Sigmoid colon (tissue), 4 donors: ENCODE results near the gene CCT3.

Experiments used
- EP300 ChIP-seq, 4 donors: sonication (generic); formaldehyde crosslinking; IDR thresholded peaks; one replicate each; pipeline ENCODE4 v1.6.1; 2017; ENCODE audit warnings: antibody characterized with exemption in 4 of 4
- POLR2AphosphoS5 ChIP-seq, 4 donors: sonication (generic); formaldehyde crosslinking; IDR thresholded peaks; one replicate each; pipeline ENCODE4 v1.6.1; 2017; ENCODE audit warnings: antibody characterized with exemption in 4 of 4
- TF ChIP-seq, protein P1 (sequence below), 4 experiments: fragments of 450-650 bp in 3 of 4; fragments of 200-600 bp in 1 of 4; IDR thresholded peaks; one replicate each; pipeline ENCODE4 v1.5.1; 2016 to 2019; ENCODE audit warnings: antibody characterized with exemption in 4 of 4, mild to moderate bottlenecking in 3 of 4, moderate library complexity in 2 of 4

DNA sequence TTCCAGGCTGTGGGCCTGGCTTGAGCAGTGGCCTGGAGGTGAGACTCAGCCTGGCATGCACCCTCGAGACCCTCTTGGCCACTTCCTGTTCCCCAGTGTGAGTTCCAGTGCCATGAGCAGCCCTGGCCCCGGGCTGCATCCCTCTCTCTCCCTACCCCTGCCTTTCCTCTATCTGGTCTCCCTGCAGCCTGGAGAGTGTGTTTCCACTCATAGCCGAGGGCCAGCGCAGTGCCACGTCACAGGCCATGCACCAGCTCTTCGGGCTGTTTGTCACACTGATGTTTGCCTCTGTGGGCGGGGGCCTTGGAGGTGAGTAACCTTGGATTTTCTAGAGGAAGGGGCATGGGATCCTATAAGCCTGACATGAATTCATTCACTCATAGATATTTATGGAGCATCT, 44.5 kb upstream of the CCT3 start:
- TF ChIP-seq POLR2AphosphoS5 (IDR thresholded peaks at IDR 0.05), result no peak
- TF ChIP-seq, protein P1, sequence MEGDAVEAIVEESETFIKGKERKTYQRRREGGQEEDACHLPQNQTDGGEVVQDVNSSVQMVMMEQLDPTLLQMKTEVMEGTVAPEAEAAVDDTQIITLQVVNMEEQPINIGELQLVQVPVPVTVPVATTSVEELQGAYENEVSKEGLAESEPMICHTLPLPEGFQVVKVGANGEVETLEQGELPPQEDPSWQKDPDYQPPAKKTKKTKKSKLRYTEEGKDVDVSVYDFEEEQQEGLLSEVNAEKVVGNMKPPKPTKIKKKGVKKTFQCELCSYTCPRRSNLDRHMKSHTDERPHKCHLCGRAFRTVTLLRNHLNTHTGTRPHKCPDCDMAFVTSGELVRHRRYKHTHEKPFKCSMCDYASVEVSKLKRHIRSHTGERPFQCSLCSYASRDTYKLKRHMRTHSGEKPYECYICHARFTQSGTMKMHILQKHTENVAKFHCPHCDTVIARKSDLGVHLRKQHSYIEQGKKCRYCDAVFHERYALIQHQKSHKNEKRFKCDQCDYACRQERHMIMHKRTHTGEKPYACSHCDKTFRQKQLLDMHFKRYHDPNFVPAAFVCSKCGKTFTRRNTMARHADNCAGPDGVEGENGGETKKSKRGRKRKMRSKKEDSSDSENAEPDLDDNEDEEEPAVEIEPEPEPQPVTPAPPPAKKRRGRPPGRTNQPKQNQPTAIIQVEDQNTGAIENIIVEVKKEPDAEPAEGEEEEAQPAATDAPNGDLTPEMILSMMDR (IDR thresholded peaks at IDR 0.05), result no peak
- TF ChIP-seq EP300 (IDR thresholded peaks at IDR 0.05), result no peak
